Hematopoietic multipotent progenitor cell treated with erythropoietin and hydrocortisone succinate and interleukin-3 and kit ligand, for 6 days (in vitro differentiated cells): Measurements from ENCODE around the gene FOXP1.
"Not testable (repeated sequence)": the region's sequence is repeated elsewhere in the genome, so short reads cannot be mapped to it uniquely, and the experiment has no call there.

Source experiments
- DNase-seq: peaks from one replicate; pipeline ENCODE4 v3.0.0-alpha.2; 2015

Gene FOXP1

DNA sequence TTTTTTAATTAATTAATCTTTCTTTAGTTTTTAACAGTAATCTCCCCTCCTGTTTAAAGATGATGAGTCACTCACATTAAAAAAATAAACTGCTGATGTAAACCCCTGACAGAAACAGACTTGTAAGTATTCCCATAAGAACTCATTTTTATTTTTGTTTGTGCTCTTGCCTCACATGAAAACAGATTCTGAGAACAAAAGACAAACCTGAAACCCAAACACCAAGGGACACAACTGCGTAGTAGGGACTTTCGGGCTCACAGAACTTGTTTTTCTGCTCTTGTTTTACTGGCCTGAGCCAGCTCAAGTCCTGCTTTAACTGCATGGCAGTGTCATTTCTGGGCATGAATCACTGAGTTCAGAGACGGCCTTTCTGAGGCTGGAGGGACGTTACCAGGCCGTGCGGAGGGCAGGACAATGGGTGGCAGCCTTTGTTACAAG is 600.8 kb downstream of the FOXP1 start:
- DNase-seq = peak; percentile 14

DNA sequence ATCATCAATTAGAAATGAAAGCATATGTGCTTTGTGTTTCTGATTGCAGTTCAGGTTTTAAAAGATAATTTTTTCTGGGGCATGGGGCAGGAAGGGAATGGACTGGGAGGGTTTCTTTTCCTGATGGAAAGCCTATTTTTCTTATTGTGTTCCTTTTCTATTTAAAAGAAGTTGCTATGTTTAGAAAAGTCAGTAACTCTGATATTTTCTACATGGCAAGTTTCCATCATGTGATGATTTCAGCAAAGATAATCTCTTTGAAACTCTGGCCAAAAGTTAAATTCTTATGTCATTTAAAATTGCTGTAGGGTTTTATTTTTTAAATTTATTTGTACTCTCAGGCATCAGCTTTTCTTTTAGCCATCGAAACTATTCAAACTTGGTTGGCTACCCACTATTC is 601.2 kb downstream of the FOXP1 start:
- peak; percentile 12 for DNase-seq

DNA sequence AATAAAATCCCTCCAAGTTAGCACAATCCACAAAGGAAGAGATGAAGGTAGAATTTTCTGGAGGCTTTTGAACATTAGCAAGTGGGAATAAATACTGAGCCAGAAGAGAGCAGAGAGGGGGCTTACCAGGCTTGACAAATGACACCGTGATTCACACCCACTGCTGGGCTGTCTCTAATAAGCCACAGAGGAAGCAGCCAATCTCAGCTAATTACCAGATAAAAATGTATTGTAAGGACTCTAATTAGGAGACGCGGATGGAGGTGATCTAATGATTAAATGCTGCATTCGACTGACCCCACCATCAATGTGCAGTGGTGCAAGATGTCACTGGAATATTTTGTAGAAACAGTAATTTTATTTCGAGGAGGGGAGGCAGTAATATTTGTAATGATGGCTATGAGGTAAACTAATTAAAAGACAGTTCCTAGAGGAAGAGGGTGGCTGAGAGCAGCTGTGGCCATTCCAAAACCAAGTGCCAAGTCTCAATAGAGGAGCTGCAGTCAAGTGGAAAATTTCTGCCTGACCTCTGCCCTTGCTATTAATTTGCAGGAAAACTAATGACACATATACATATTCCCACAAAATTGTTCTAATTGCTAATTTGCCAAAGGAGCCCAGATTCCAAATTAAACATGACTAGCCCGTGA is 602.2 kb downstream of the FOXP1 start:
- DNase-seq = no peak

DNA sequence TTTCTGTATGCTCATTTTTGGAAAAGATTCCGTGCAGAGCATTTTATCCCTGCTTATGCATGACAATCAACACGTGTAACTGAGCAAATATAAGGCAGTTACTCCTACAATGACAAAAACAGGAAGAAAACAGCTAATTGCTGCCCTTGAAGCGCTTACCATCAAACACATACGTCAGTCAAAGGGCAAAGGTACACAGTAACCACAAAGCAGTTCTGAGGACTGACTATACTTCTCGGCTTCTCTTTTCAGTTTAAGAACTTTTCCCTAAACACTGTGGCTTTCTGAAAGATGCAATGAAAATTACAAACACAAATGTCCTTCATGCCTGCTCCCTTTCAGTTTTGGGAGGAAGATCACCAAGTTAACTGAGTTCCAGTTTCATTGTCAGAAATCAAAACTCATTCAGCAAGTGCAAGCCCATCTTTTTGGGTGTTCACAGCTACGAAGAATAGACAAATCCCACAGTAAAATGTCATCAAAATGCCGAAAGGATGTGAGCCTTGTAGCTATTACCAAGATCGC is 602.8 kb downstream of the FOXP1 start:
- no peak for DNase-seq

DNA sequence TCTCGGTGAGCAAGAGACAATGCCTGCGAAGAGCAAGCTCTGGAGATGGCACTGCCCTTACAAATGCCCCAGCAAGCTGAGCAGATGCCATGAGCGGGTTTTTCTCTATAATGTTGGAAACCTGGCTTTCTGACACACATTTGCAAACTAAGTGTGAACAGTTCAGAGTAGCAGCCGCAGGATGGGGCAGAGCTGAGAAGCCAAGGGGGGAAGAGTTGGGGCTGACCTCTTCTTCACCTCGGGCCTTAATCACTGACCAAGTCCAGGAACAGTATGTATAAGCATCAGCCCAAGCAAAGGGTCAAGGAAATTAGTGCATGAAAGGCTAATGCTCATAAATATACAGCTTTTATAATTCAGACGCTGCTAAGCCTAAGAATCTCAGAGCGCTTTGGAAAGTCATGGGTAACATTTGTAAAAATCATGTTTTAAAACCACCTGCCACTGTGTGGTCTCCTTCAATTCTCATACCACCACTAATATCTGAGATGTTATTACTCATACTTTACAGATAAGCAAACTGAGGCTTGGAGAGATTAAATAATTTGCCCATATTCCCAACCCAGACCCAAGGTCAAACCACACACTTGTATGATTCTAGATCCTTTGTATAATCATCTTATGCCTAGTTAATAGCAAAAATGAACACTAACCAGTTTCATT is 603.4 kb downstream of the FOXP1 start:
- no peak for DNase-seq

DNA sequence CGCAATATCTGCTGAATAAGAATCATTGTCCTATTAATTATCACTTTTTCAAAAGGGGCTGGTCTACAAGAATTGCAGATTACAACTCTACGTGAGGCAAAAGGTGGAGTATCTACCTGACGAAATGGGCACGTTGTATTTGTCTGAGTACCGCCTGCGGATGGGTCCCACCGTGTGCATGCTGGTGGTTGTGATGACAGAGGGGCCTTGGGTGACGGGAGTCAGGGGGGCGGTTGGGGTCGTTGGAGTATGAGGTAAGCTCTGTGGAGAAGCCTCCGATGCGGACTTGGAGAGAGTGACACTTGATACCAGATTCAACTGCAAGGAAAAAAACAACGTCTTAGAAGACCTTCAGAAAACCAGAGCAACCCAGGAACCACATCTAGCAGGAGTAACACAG is 605.8 kb downstream of the FOXP1 start:
- no peak for DNase-seq

DNA sequence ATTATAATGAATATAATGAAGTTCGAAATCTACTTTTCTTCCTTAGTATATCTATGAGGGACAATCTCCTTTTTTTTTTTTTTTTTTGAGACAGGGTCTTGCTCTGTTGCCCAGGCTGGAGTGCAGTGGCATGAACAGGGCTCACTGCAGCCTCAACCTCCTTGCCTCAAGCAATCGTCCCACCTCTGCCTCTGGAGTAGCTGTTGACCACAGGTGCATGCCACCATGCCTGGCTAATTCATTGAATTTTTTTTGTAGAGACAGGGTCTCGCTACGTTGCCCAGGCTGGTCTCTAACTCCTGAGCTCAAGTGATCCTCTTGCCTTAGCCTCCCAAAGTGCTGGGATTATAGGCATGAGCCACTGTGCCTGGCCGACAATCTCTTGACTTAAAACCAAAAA is 607.5 kb downstream of the FOXP1 start:
- not testable (repeated sequence) for DNase-seq

DNA sequence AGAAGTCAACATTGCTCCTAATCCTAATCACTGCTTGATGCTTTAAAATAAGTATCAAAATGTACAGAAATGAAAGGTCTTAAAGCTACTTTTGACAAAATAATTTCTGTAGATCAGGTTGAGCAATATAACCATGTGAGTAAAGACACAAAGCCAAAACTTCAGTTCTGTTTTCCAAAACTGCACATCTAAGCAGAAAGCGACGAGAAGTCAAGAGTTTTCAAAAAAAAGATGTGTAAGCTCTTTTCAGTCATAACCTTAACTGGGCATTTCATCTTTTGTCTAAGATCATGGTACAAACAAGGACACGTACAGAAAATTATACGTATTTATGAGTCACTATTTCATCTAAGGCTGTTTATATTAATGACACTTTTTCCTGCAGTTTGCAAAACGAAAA is 608.8 kb downstream of the FOXP1 start:
- no peak for DNase-seq

DNA sequence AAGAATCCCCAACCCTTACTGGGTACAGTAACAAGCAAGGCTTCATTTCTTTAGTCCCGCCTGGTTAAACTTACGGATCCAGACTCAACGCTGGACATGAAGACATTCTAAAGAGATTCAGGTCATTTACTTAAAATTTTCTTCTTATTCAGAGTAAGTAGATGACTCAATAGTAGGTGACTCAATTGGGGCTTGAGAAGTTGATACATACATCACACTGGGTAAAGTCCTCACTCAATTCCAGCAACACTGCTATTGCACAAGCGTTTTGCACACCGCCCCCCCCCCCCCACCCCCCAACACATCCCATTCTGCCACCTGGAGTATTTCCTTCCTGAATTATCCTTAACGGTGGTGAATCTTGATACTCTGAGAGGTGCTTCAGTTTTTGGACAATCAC is 610.0 kb downstream of the FOXP1 start:
- no peak for DNase-seq

DNA sequence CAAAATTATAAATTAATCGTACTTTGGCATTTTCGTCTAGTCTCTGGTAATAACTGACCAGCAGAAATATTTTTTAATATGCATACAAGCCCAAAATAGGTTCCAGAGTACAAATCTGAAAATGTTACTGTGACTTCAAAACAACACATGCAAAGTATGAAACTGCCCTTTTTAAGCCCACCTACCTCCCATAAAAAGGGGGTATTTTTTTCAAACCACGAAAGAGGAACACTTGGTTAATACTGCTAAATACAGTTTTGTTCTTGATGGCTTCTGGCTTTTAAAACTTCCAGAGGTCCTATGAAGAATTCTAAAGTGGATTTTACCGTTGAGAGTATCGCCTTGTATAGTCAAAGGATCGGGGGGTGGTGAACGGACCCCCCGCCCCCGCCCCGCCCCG is 610.7 kb downstream of the FOXP1 start:
- DNase-seq = no peak

DNA sequence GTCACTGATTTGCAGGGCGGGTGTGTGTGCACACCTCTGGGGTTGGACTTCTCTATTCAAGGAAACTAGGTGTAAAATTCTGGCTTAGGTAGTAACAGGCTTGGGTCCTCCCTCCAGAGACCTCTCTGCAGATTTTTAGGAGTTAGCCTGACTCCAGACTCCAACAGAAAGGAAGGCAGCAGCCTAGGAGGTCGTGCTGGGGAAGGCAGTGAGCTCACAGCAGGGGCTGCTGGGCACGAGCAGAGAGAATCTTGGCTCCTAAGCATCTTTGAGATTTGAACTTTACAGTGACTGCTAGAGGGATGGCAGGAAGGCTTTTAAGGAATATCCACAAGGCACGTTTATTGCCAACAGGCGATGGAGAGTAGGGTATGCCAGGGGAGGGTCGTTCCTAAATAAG is 612.6 kb downstream of the FOXP1 start:
- DNase-seq = no peak

DNA sequence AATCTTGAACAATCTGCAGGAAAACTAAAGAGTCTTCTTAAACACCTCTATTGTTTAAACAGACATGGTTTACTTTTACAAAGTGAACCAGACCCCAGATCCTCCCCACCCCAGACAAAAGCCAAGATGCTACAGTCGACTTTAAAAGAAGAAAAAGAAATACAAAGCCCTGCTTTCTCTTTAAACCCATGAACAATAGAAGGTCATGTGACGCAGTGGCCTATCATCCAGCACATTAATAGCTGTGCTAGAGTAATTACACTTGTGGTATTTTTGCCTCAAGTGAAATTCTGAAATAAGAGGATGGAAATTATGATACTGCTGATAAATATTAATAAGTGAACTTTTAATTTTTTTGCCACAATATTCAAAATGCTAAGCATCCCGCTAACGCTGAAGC is 613.4 kb downstream of the FOXP1 start:
- DNase-seq = no peak

DNA sequence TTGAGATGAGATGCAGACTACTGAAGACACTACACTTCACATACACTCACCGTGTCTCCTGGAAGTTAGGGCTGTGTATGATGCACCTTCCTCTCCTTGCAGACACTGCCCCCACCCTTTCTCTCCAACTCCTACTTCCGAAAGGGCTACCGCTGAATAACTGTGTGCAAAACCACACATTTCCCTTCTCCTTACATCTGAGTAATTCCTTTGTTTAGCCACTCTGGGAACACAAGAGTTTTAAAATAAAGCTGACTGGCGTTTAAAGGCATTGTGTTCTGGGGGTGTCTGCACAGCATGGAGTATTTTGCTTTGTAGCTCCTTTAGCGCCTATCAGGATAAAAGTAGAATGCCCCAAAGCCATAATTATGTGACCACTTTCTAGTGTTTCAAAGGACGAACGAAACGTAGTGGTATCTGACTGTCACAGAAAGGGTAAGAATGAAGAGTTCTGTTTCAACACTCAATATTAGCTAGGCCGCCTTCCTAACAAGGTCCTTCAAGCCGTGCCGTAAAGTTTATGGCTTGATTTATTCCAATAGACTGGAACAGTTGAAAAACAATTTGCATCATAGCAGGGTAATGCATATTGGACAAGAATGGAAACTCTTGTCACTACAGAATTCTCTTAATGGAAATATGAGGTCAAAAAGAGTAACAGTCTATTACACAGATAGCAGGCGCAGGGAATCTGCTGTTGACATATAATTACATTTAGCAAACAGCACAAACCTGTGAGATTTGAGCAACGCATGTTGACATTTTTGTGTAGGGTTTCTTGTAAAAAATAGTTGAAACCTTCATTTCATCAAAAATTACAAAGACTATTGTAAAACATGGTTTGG is 619.9 kb downstream of the FOXP1 start:
- no peak for DNase-seq

DNA sequence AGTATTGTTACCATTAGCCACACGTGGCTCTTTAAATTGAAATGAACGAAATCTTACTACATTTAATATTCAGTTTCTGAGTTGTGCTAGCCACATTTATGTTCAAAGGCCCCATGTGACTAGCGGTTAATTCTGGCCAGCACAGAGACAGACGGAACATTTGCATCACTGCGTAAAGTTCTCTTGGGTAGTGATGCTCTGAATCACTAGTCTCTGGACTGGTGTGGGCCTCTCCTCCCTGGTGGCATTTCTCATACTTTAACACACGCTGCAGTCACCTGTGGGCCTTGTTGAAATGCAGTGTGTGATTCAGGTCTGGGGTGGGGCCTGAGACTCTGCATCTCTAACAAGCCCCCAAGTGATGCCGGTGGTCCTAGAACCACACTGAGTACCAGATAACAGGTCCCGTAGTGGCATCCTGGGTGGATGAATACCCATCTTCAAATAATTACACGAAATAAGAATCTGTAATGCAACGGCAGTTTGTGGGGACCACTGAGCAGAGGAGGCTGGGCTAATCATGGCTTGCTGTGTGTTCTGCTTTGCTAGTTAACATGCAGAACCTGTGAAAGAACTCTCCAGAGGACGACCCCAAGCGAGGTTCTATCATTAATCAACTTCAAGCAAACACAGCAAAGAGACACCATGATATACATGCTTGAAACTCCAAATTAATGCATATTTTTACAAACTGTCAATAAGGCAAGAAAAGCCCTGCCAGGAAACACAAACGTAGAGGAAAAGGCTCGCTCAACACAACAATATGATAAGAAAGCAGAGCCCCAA is 623.8 kb downstream of the FOXP1 start:
- DNase-seq = no peak

DNA sequence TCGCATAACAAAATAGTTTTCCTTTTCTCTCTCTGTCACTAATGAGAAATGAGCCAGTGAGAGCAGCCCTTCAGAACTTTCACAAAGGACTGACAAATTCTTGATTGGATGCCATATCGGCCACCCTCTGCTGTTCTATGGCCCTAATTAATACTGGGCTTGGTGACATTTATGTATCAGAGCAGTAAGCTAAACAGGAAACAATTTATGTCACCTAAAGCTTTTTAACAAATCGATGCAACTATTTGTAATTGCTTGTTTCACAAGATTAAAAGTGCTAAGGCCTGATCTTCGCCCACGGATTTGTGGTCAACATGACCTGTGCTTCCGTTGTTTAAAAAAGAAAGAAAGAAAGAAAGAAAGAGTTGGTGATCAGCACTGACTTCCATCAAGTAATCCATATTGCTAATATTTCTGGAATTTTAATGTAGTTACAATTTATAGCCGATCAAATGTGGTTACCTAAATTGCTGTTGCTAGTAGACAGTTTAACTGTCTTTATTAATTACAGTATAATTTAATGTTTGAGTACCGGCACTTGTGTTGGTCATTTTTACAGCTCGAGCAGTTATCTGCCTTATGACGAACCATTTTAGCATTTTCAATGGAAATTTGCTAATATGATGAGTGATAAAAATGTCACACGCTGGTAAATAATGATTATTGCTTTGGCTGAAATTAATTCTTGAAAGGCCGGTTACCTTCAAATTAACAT is 631.3 kb downstream of the FOXP1 start:
- DNase-seq = no peak

DNA sequence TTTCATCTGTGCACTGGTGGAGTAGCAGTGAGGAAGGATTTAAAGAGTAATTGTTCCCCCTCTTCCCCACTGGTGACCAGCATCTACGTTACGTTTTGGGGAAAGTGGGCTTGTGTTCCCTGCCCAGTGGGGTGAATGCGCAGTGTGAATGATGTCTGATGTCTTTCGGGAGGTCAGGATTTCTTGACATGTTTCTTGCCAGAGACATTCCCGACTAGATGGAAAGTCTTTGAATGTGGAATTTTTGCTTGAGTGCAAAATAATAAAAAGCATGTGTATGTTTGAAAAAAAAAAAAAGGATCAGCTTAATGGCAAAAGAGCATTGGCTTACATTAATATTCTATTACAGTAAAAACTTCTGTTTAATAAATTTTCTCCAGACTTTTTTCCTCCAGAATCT is 632.2 kb downstream of the FOXP1 start:
- no peak for DNase-seq

DNA sequence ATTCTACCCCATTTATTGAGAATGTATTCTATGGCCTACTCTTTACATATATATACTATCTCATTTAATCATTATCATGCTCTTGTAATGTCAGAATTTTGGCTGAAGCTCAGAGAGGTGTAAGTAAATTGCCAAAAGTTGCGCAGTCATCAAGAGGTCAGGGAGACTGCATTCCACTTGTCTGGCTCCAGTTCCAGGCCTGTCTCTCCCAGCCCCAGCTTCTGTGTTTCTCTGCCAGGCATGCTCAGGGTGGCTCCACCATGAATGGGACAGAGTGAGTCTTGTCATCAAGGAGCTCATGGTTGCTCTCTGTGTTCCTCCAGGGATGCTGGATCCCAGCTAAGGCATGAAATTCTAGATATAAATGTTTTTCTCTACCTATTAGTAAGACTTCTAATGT is 635.9 kb downstream of the FOXP1 start:
- no peak for DNase-seq

DNA sequence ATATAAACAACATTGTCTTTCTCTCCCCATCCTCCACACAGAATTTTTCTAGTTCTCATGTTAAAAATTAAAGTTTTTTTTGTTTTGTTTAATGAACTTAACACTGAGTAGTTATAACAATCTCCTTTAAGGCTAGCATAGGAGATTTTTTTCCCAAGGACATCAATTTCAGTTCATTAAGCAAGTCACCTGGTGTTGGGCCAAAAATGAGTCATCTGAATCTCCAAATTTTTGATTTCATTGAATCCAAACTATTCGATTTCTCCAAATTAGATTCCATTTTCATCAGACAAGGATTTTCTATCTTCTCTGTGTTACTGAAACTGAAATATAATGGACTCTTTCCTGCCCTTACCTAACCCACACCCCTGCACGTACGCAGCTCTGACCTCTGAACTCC is 639.6 kb downstream of the FOXP1 start:
- DNase-seq = no peak

DNA sequence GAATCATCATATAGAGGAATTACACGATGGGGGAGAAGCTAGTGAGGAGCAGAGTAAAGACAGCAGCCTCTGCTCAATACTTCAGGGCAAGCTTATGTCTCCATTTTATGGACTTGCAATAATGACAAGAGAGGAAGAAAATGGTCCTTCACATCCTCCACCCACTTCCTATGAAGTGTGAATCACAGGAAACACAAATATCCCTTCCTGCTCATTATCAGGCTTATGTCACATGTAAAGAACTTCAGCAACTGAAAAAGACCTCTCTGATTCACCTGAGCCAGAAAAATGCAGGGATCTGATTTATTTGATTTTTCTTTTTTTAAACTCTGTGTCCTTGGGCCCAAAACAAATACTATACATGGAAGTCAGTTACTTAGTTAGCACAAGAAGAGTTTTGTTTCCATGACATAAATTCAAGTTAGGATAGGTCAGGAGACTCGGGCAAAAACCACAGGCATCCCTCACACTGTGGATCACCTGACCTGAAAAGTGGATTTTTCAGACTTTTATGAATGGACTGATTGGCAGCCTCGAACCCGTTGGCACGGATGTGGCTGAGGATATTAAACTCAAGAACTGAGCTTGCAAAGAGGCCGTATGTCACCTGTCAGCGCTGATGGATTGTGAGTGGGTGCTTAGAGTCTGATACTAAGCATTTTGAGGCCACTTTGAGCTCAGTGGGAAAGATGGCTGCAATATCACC is 650.3 kb downstream of the FOXP1 start:
- DNase-seq = no peak

DNA sequence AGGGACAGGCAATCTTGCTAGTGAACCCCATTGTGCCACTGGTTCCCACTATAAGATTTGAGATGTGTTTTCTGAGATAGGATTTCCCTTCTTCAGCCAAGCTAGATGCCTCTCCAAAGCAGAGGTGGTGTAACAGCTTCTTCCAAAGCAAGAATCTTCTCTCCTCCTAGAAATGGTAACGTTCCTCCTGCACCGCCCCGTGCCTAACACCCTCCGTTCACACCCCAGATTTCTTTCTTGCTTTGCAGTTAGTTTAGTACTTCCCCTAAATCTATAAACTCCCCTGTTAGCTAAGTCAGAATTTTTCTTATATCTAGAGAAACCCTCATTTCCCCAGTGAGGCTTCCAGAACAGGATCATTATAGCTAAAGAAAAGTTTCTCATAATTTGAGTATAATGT is 653.5 kb downstream of the FOXP1 start:
- no peak for DNase-seq

DNA sequence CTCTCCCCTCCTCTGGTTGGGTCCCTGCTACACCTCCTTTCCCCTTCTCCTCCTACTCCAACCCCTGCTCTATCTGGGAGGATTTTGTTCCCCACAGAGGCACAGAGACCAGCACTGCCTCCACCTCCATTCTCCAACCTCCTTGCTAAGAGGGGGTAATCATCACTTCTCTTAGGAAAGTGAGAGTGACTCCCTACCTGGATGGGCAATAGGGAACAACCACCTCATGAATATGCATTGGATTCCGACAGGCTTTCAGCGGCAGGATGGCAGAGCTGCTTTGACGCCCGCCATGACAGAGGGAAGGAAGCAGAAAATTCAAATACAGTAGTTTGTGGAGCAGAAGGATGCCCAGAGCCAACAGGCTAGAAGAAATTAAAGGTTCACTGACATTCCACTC is 656.3 kb downstream of the FOXP1 start:
- no peak for DNase-seq

DNA sequence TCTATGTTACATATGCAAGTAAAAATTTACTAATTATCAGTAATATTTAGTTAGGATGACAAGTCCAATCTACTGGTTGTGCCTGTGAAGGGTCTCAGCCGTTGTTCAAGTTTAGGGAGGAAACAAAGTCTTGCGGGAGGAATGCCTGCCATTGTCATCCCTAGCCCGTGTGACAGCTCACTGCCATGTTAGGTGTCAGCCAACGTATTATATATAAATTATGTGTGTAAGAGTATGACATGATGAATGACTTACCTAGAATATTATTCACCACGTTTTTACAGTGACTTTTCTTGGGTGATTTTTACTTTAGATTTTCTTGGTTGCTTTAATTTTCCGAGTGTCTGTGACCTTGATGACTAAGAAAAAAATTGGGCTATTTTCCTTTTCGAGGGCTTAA is 656.7 kb downstream of the FOXP1 start:
- DNase-seq = no peak
